Ishikawa (cell line): ENCODE measurements around the gene INPP4B.
A peak's percentile ranks its signal among the peaks of the same experiment; 100 is the strongest.

Source experiments
- CEBPB ChIP-seq: IDR thresholded peaks from 2 replicates; pipeline ENCODE4 v1.6.1; 2012
- CREB1 ChIP-seq: IDR thresholded peaks from 2 replicates; pipeline ENCODE4 v1.6.1; 2012; ENCODE audit warnings: low read depth
- EGR1 ChIP-seq: IDR thresholded peaks from 2 replicates; pipeline ENCODE4 v1.6.1; 2012
- EP300 ChIP-seq: IDR thresholded peaks from 2 replicates; pipeline ENCODE4 v1.6.1; 2012; ENCODE audit warnings: borderline replicate concordance
- FOXM1 ChIP-seq: IDR thresholded peaks from 2 replicates; pipeline ENCODE4 v1.6.1; 2012; ENCODE audit warnings: low read depth, borderline replicate concordance
- MAX ChIP-seq: IDR thresholded peaks from 2 replicates; pipeline ENCODE4 v1.6.1; 2012
- NFIC ChIP-seq: IDR thresholded peaks from 2 replicates; pipeline ENCODE4 v1.6.1; 2012
- RAD21 ChIP-seq: IDR thresholded peaks from 2 replicates; pipeline ENCODE4 v1.6.1; 2012; ENCODE audit warnings: low read depth
- REST ChIP-seq: IDR thresholded peaks from 2 replicates; pipeline ENCODE4 v1.6.1; 2012; ENCODE audit warnings: low read depth, mild to moderate bottlenecking
- TAF1 ChIP-seq: IDR thresholded peaks from 2 replicates; pipeline ENCODE4 v1.6.1; 2012; ENCODE audit warnings: low read depth, mild to moderate bottlenecking
- TCF12 ChIP-seq: IDR thresholded peaks from 2 replicates; pipeline ENCODE4 v1.6.1; 2012; ENCODE audit warnings: low read depth
- TEAD4 ChIP-seq: IDR thresholded peaks from 2 replicates; pipeline ENCODE4 v1.6.1; 2012
- USF1 ChIP-seq: IDR thresholded peaks from 2 replicates; pipeline ENCODE4 v1.6.1; 2012
- YY1 ChIP-seq: IDR thresholded peaks from 2 replicates; pipeline ENCODE4 v1.6.1; 2012; ENCODE audit warnings: low read depth
- ZBTB7A ChIP-seq: IDR thresholded peaks from 2 replicates; pipeline ENCODE4 v1.6.1; 2012; ENCODE audit warnings: low read depth

INPP4B gene

DNA sequence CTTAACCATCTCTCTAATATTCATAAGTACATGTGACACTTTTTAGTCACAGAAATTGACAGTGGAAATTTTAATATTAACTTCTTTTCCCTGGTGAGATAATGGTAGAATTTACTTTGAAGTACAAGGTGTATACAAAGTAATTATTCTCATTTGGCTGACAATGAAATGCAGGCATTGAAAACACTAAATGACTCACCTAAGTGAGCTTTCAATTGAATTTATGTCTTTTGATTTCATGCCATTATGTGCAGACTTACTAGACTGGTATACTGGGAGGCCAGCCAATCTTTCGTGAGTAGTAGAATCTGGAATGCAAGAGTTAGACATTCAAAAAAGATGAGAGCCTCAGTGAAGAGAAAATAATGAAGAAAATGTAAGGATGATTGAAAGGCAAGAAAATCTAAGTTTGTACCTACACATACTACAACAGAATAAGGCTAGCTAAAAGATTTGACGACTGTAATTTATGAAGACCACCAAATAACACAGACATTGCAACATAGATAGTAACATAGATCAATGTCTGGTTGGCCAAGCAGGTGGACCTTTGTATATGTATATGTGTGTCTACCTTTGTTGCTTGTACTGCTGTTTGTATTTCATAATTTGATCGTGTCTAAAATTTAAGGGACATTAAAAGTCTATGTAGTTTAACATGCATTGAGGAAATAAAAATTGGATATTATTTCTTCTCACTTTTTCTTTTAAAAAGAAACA, 750.1 kb downstream of the INPP4B start:
- TF ChIP-seq TCF12 (peak; percentile 99), EGR1 (no peak), NFIC (peak; percentile 100), TEAD4 (peak; percentile 97), FOXM1 (peak; percentile 99), REST (no peak; the same call in 1 of the 2 replicates), ZBTB7A (no peak), USF1 (peak; percentile 37), EP300 (peak; percentile 99), TAF1 (no peak), YY1 (peak; percentile 57; the same call in 1 of the 2 replicates), RAD21 (peak; percentile 31; the same call in 1 of the 2 replicates), CREB1 (peak; percentile 64), MAX (peak; percentile 56; the same call in 1 of the 2 replicates), CEBPB (peak; percentile 70)

GRCh38 chr4:142092941-142093340, 753.2 kb downstream of the INPP4B start:
- TF ChIP-seq EP300 (no peak), TCF12 (no peak)

DNA sequence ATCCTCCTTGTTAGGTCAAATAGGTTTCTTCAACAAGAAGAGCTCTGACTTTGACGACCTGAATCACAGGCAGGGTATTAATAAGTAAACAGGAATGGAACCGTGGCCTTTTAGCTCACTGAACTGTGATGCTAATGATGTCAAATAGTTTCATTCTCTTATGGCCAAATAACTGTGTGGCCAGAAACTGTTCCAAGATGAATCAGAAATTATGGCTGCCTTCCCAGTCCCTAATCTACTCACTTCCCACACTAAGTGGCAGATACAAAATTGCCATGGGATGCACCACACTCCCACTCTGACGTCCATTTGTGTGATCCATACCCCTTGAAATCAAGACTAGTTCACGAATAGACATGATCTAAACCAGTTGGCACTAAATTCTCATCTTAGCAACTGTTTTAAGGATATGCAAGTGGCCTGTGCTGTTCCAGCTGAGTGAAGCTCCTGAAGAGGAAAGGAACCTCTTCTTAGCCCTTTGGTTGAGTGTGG, 754.4 kb downstream of the INPP4B start:
- TF ChIP-seq USF1 (0 out of 2 replicates have a peak, but pooled peaks have one; percentile 3), EP300 (peak; percentile 95), FOXM1 (peak; percentile 90), TCF12 (peak; percentile 86), MAX (no peak), YY1 (peak; percentile 66; the same call in 1 of the 2 replicates), CREB1 (peak; percentile 63; the same call in 1 of the 2 replicates), CEBPB (0 out of 2 replicates have a peak, but pooled peaks have one; percentile 4), ZBTB7A (no peak), RAD21 (no peak), EGR1 (no peak), NFIC (peak; percentile 97), REST (no peak), TAF1 (no peak), TEAD4 (peak; percentile 93)

GRCh38 chr4:142091085-142091513, 755.0 kb downstream of the INPP4B start:
- TF ChIP-seq EGR1 = no peak
- TF ChIP-seq CREB1 = peak; percentile 66
- peak; percentile 97 for TF ChIP-seq EP300
- peak; percentile 96 for TF ChIP-seq TEAD4
- peak; percentile 98 for TF ChIP-seq NFIC
- TF ChIP-seq FOXM1 = peak; percentile 96
- TF ChIP-seq MAX = 0 out of 2 replicates have a peak, but pooled peaks have one; percentile 6
- no peak for TF ChIP-seq ZBTB7A
- TF ChIP-seq REST = no peak
- 0 out of 2 replicates have a peak, but pooled peaks have one; percentile 16 for TF ChIP-seq RAD21
- TF ChIP-seq TAF1 = no peak
- TF ChIP-seq CEBPB = peak; percentile 98
- TF ChIP-seq TCF12 = peak; percentile 95
- TF ChIP-seq USF1 = no peak
